Brain microvascular endothelial cell (primary cell): ENCODE measurements around the gene SDK1.
A peak's percentile ranks its signal among the peaks of the same experiment; 100 is the strongest.

Experiments used
- DNase-seq: peaks from one replicate; pipeline ENCODE4 v3.0.0-alpha.2; 2020
- H3K27ac ChIP-seq: fragments of 250-450 bp; sonication (Bioruptor Pico); 2 replicates; pipeline ENCODE4 v1.5.1; 2020; ENCODE audit warnings: mild to moderate bottlenecking, moderate library complexity
- H3K27me3 ChIP-seq: fragments of 250-450 bp; sonication (Bioruptor Pico); replicated peaks from 2 replicates; pipeline ENCODE4 v1.5.1; 2020; ENCODE audit warnings: mild to moderate bottlenecking
- H3K36me3 ChIP-seq: fragments of 250-450 bp; sonication (Bioruptor Pico); replicated peaks from 2 replicates; pipeline ENCODE4 v1.5.1; 2020; ENCODE audit warnings: mild to moderate bottlenecking
- H3K4me3 ChIP-seq: 2 replicates; pipeline ENCODE4 v1.5.1; 2011; ENCODE audit warnings: low read depth, mild to moderate bottlenecking, control low read depth, low read length, moderate library complexity
- CTCF ChIP-seq: IDR thresholded peaks from 2 replicates; pipeline ENCODE4 v1.5.1; 2011; ENCODE audit warnings: low read depth, mild to moderate bottlenecking, moderate library complexity, low read length, control low read depth, inconsistent platforms; ENCODE audit errors: missing control alignments
- in situ Hi-C: cut with HindIII; loops from 2 replicates; pipeline ENCODE4 v1.10.0; 2017; ENCODE audit warnings: low sequenced_read_pairs, low pct_ligation_motif_present

SDK1 gene

GRCh38 chr7:3951316-3952055, 650.4 kb downstream of the SDK1 start:
- Histone ChIP-seq H3K27ac (no peak overlapping the region), H3K4me3 (no peak overlapping the region), H3K27me3 (no peaks in the 10 kb centered on the region), H3K36me3 (no peaks in the 10 kb centered on the region)
- in situ Hi-C loops = no loop called here
- no peak for TF ChIP-seq CTCF
- no peak for DNase-seq

- H3K27me3 ChIP-seq = no peaks in the 10 kb centered on the region
- no peak for TF ChIP-seq CTCF
- in situ Hi-C loops = no loop called here
- H3K36me3 ChIP-seq = no peaks in the 10 kb centered on the region
- no peak for DNase-seq
- H3K27ac ChIP-seq = no peak overlapping the region
- no peak overlapping the region for H3K4me3 ChIP-seq
These were observed 652.1 kb downstream of the SDK1 start for GRCh38 chr7:3953133-3953532.

- in situ Hi-C loops = no loop called here
- DNase-seq = no peak
- no peak for TF ChIP-seq CTCF
- H3K4me3 ChIP-seq = no peak overlapping the region
- no peaks in the 10 kb centered on the region for H3K36me3 ChIP-seq
- H3K27me3 ChIP-seq = no peaks in the 10 kb centered on the region
- no peak overlapping the region for H3K27ac ChIP-seq
These were observed 652.9 kb downstream of the SDK1 start for GRCh38 chr7:3953946-3954345.

GRCh38 chr7:3955026-3955425, 654.0 kb downstream of the SDK1 start:
- Histone ChIP-seq H3K4me3 (no peak overlapping the region), H3K27ac (no peak overlapping the region), H3K36me3 (no peaks in the 10 kb centered on the region), H3K27me3 (no peaks in the 10 kb centered on the region)
- in situ Hi-C loops = no loop called here
- no peak for TF ChIP-seq CTCF
- DNase-seq = no peak

- TF ChIP-seq CTCF = no peak
- Histone ChIP-seq H3K4me3 (no peak overlapping the region), H3K27me3 (no peaks in the 10 kb centered on the region), H3K27ac (no peak overlapping the region), H3K36me3 (no peaks in the 10 kb centered on the region)
- peak; percentile 20 for DNase-seq
- in situ Hi-C loops = no loop called here
These were observed 655.0 kb downstream of the SDK1 start for GRCh38 chr7:3955751-3956696.
